GM19023 (cell line): ENCODE measurements around the gene MYOF.

Source experiments
- ATAC-seq: cut with Tn5 transposase; IDR thresholded peaks from one replicate; pipeline ENCODE4 v1.9.1; 2021; ENCODE audit warnings: mild to moderate bottlenecking, moderate library complexity; ENCODE audit not compliant: unreplicated experiment

Gene MYOF, protein sequence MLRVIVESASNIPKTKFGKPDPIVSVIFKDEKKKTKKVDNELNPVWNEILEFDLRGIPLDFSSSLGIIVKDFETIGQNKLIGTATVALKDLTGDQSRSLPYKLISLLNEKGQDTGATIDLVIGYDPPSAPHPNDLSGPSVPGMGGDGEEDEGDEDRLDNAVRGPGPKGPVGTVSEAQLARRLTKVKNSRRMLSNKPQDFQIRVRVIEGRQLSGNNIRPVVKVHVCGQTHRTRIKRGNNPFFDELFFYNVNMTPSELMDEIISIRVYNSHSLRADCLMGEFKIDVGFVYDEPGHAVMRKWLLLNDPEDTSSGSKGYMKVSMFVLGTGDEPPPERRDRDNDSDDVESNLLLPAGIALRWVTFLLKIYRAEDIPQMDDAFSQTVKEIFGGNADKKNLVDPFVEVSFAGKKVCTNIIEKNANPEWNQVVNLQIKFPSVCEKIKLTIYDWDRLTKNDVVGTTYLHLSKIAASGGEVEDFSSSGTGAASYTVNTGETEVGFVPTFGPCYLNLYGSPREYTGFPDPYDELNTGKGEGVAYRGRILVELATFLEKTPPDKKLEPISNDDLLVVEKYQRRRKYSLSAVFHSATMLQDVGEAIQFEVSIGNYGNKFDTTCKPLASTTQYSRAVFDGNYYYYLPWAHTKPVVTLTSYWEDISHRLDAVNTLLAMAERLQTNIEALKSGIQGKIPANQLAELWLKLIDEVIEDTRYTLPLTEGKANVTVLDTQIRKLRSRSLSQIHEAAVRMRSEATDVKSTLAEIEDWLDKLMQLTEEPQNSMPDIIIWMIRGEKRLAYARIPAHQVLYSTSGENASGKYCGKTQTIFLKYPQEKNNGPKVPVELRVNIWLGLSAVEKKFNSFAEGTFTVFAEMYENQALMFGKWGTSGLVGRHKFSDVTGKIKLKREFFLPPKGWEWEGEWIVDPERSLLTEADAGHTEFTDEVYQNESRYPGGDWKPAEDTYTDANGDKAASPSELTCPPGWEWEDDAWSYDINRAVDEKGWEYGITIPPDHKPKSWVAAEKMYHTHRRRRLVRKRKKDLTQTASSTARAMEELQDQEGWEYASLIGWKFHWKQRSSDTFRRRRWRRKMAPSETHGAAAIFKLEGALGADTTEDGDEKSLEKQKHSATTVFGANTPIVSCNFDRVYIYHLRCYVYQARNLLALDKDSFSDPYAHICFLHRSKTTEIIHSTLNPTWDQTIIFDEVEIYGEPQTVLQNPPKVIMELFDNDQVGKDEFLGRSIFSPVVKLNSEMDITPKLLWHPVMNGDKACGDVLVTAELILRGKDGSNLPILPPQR (N-terminal part only)

DNA sequence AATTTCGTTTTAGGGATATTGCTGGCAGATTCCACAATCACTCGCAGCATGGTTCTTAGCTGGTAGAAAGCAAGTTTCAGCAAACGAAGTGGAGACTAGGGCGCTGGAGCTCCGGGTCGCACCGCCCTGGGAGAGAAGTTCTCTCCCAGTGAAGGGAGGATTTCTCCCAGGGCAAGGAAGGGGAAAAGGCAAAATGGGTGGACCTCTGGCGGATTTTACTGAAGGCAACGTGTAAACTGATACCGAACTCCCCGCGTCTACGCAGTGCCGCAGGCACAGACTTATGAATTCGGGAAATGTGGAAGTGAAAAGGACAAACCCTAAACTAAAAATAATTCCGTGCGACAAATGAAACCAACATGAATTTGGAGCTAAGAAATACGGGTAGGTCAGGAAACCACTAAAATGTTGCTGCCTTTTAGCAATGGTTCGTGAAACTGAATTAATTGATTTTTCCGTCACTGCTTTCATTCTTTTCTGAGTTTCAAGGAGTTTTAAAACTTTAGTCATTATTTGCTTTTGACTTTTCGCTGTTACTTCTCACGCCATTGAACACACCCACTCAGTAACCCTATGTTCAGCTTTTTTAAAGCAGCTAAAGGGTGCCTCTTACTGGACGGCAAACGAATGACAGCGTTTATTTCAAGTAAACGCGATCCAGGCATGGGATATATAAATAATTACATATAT is at the start of gene MYOF:
Gene MYOF (minus strand): TSS at position 190 of the 690 bp plus-strand sequence. CDS start 140 bp downstream, at position 50.
- ATAC-seq = peak; percentile 67

DNA sequence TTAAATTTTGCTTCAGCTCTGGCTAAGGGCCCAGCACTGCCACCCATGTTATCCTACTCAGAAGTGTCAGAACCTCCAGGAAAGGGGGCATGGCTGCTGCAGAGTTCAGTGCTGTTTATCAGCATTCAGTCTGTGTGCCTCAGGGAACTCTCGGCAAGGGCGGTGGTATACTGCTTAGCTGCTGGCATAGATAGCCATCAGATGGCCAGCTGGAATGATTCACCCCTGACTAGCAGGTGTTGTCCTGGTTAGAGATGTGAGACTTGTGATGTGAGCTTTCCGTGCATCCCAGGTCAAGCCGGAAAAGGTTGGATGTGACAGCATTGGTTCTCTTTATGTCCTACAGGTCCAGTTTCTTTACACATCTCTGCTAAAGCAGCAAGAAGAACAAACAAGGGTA is 36.4 kb upstream of the MYOF start:
- no peak for ATAC-seq

DNA sequence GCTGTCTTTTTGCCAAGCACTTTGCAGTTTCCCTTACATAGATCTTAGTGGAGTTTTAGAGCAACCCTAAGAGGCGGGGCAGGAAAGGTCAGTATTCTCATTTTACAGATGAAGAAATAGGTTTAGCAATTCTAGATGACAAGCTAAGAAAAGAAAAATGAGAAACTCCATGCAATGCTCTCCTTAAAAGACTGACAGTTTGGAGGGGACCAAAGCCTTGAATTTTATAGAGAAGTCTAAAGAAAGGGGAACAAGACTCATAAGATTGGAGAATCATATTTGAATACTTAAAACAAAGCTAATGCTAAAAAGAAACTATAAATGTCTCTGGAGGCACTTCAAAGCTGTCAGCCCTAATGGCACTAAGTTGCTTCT is 33.9 kb upstream of the MYOF start:
- ATAC-seq = no peak

DNA sequence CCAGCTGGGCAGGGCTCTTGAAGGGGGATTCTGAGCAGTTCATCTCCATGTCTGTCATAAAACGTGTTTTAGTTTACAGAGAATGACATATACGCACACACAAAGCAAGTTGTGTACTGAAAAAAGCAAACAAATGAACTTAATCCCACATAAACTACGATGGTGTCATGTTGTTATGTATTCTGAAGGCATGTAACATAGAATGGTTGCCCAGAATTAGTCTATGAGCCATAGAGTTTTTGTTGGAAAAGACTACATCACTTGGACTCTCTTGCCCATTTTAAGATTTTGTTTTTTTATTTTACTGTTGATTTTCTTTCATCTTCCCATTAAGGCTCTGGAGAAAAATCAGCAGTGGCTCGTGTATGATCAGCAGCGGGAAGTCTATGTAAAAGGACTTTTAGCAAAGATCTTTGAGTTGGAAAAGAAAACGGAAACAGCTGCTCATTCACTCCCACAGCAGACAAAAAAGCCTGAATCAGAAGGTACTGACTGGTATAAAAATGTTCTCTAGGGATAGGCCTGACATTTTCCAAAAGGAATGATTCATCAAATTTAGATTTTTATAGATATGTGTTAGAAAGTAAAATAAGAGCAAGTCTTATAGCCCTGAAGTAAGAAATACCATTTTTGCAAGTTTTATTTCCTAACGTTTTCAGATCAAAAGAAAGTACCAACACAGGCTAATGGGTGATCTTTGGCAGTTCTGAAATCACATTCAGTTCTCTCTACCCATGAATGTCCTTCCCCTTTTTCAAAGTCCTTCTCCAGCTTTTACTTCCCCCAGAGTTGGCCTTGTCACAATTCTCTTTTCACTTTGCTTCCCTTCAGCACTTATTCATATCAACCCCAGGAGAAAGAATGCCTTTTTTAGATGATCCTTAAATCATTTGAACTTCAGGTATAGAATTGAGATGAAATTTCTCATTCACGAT is 33.2 kb upstream of the MYOF start:
- ATAC-seq = no peak

DNA sequence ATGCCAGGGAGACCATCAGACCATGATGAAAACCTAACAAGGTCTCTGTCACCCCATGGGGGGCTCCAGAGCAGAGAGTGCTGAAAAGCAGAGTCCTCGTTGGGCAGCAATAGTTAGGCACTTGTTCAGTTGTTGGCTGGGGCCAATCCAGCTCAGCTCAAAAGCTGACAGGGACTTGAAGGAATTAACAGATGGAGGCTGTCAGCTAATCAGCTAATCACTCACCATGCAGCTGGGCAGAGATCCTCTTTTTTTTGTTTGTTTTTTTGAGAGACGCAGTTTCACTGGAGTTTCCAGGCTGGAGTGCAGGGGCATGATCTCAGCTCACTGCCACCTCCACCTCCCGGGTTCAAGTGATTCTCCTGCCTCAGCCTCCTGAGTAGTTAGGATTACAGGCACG is 32.4 kb upstream of the MYOF start:
- ATAC-seq = no peak

DNA sequence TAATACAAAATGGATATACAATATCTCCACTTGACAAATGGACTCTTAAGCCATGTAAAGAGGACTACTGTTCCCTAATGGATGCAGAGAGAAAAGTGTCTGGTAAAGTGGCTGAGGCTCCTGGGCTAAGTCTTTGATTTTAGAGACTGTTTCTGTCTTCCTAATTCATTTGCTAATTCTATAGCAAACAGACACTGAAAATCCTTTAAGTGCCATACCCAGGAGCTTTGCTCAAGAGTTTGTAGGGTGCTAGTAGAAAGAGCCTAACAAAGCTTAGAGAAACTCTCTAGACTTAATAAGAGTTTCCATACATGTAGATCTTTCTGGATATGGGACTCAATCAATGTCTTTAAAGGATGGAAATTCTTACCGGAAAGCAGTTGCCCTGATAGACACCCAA is 31.0 kb upstream of the MYOF start:
- ATAC-seq = no peak

DNA sequence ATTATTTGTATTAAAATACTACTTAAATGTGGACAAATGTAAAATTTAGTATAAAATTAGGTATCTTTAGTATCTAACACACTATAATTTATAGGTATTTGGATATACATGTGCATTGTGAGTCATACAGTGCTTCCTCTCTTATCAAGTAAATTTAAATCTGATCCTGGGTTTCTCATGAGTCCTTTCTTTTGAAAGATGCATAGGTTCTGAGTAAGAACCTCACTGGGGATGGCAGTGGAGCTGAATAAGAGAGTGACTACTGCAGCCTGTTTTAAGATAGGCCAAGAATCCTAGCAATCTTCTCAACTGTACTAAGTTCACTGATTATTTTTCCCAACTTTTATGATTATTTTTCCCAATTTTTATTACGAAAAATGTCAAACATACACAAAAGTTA is 30.4 kb upstream of the MYOF start:
- ATAC-seq = no peak

DNA sequence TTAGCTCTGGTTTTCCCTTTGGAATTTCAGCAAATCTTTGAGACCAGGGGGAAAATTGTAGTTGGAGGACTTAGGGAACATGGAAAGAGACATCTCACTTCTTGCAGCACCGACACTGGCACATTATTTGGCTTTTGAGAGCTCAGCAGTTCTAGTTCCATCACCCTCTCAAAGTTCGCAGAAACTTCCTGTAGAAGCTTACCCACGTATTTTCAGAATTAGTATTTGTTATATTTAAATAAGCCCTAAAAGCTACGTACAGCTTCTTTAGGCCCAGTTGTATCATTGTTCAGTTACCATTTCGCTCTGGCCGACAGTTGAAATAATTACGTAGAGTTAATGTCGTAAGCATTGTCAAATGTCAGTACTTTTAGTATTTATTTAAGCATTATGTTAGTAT is 27.7 kb upstream of the MYOF start:
- ATAC-seq = no peak

DNA sequence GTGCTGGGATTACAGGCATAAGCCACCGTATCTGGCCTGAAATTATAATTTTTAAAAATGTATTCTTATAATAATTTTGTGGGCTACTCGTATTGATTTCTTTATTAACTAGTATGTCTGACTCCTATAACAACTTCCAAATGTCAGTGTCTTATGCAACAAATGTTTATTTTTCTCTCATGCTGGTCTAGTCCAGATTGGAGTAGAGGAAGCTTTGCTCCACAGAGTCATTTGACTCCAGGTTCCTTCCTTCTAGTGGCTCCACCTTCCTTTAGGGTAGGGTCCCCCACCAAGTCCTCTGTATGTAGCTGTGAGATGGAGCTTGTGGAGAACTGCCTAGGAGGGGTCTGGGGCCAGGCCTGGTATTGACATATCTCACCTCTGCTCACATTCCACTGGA is 22.9 kb upstream of the MYOF start:
- no peak for ATAC-seq

DNA sequence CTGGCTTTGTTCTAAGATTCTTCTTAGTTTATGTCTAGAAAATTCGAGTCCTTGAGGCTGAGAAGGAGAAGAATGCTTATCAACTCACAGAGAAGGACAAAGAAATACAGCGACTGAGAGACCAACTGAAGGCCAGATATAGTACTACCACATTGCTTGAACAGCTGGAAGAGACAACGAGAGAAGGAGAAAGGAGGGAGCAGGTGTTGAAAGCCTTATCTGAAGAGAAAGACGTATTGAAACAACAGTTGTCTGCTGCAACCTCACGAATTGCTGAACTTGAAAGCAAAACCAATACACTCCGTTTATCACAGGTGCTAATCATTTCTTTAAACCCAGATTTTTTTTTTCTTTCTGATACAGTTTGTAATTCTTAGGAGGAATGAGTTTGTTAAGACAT is 20.9 kb upstream of the MYOF start:
- ATAC-seq = peak; percentile 69

DNA sequence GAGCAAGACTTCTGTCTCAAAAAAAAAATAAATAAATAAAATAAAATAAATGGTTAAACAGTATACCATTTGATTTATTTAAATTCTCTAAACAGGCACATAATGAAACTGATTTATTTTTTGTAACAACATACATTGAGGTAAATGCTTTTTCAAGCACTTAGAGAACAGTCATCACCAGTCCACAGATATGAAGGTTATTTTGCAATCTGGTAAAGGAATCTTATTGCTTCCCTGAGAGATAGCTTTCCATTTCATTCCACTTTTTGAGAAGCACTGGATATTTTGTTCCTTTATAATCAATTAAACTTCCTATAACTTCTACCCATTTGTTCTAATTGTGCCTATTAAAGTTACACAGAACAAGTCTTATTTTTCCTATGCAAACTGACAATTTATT is 19.5 kb upstream of the MYOF start:
- no peak for ATAC-seq

DNA sequence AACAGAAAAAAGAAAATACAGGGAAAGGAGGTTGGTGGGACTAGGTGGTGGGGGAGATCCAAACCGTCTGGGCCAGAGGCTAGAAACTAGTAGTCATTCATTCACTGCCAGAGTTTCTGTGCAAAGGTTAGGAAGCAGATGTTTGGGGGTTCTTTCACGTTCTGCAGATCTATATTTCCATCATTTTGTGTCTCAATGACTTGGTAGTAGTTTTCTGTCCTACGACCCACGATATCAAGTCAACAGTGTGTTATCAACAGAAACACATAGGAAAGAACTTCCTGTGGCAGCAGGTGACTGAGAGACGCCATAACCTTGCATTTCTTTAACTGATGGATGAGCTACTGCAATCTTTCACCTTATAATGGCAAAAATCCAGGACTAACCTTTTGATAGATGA is 16.0 kb upstream of the MYOF start:
- ATAC-seq = no peak

DNA sequence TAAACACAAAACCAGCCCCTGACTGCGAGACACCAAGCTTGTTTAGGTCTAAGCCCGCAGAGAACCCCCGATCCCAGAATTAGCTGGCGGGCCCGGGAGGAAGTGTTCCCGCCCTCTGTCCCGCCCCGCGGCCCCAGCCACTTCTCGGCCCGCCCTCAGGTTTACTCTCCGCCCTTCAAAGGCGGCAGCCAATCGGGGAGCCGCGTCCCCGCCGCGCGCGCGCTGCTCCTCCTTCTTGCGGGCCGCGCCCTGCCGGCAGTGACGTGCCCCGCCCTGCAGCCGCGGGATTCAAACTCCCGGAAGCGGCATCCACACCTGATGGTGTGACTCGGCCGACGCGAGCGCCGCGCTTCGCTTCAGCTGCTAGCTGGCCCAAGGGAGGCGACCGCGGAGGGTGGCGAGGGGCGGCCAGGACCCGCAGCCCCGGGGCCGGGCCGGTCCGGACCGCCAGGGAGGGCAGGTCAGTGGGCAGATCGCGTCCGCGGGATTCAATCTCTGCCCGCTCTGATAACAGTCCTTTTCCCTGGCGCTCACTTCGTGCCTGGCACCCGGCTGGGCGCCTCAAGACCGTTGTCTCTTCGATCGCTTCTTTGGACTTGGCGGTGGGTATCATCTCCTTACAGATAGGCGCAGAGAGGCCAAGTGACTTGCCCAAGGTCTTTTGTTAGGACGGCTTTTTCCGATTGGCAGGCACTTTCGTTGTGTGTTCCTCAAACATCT is 14.3 kb upstream of the MYOF start, which contains the start of gene CEP55:
Gene CEP55 (plus strand): TSS at position 291 of the 720 bp plus-strand sequence. CDS start 3,440 bp downstream, outside the sequence.
- peak; percentile 100 for ATAC-seq

DNA sequence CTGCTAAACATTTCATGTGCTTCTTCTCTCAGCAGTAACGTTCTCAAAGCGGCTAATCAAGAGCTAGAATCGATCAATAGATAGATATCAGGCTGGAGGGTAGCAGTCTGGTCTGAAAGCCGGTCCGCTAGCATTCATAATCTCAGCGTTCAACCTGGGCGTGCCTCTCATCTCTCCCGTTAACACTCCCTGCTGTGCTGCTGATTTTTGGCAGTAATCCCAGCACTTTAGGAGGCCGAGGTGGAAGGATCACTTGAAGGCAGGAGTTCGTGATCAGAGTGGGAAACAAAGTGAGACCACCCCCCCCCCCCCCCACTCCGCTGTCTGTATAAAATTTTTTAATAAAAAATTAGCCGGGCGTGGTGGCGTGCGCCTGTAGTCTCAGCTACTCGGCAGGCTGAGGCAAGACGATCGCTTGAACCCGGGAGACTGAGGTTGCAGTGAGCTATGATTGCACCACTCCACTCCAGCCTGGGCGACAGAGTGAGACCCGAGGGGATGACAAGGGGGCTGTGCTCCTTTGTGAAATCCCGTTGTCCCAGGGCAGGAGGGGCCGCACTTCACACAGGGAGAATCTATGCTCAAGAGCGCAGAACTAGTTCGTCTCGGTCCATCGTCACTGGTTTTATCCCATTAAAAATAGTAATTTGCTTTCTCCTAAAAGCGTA is 13.7 kb upstream of the MYOF start:
- peak; percentile 26 for ATAC-seq

DNA sequence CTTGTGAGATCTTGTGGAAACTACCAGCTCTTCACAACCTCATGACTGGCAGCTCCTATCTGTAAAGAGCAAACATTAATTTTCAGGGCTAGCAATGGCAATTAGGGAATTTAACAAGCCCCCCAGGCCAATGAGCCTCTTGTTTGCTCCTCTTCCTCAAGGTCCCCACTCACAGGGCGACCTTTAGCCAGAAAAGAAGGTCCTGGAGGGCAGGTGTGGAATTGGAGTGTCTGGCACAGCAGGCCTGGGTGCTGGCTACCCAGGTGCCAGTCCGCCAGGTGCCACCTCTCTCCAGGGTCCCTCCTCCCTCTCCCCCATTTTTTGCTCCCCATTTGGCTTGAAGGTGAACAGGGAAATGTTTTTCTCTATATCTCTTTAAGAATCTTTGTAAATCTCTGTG is 12.4 kb upstream of the MYOF start:
- no peak for ATAC-seq

DNA sequence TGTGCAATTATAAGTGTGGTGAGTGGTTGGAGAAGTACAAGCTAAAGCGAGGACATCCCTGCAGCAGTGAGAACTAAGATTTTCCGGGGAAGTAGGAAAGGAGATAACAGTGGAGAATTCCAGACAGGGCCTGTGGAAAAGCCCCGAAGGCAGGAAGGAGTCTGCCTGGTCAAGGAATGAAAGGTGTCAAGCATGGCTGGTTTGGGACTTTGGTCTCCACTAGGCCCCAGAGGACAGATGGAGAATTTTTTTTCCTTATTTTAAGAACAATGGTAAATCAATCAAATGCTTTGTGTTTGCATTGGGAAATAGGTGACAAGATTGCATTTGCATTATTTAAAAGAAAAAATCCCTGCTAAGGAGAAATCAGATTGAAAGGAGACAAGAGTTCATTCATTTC is 11.0 kb upstream of the MYOF start:
- ATAC-seq = no peak

DNA sequence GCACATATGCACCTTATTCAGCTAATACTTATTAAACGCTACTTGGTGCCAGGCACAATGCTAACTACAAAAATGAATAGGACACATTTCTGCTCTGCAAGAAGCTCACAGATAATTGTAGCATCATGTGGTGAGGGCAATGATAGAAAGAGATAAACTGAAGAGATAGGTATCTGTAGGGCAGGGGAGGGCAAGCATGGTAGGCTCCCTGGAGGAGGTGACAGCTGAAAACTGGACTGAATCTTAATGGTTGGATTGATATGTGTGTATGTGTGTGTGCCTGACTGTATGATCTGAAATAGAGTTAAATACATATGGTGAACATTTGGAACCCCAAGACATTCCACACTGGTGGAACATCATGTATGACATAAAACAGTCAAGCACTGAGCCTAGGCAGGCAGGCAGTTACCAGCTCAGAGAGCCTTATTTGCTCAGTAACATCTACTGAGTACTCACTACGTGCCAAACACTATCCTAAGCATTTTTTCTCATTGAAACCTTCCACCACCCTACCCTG is 9.5 kb upstream of the MYOF start:
- no peak for ATAC-seq

DNA sequence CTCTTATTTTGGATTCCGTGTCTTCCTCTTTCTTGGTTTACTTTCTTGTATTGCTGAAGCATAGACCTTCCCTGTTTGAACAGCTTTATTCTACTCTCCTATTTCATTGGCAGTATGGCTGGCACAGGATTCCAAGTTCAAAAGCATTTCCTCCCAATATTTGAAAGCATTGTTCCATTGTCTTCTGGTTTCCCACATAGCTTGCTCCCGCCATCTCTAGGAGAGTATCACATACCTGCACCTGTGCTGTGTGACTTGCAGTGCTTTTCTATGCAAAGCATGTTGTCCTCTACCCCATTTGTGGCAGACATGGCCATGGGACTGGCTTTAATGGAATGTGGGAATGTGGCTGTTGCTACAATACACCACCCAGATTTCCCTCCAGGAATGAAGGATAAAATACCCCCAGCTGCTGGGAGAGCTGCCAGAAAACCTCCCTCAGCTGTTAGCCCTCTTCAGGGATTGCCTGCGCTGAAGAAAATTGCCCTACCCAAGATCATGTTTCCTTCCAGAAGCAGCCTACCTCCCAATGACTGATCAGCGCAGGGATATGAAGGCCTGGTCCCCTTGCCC is 6.9 kb upstream of the MYOF start:
- ATAC-seq = no peak
